Lower leg skin (tissue), 3 donors: ENCODE data around the gene DCLK3.

Experiments used
- CTCF ChIP-seq, 3 donors: fragments of 450-650 bp; IDR thresholded peaks; one replicate each; pipeline ENCODE4 v1.5.1; 2016; ENCODE audit warnings: antibody characterized with exemption in 3 of 3, mild to moderate bottlenecking in 3 of 3, moderate library complexity in 2 of 3
- POLR2A ChIP-seq, 2 donors: fragments of 450-650 bp; IDR thresholded peaks; one replicate each; pipeline ENCODE4 v1.6.1; 2016 to 2017; ENCODE audit warnings: antibody characterized with exemption in 2 of 2, mild to moderate bottlenecking in 1 of 2, moderate library complexity in 1 of 2

- TF ChIP-seq CTCF (IDR thresholded peaks at IDR 0.05), result no peak
- no peak for TF ChIP-seq POLR2A (IDR thresholded peaks at IDR 0.05)
Observed at GRCh38 chr3:36678216-36679013, 85.9 kb downstream of the DCLK3 start.
